ENCODE measurements around the gene ATP2B2. TPM values are rescaled to one million over a fixed set of nuclear protein-coding genes. Genes with fewer than 3 reads are reported as not detected.

Gene ATP2B2
- total and polyA plus RNA-seq, 2 of the 8 experiments (the other 6 are each of a cell fraction or from before 2014, with no cell fraction given): 0.14 to 1.2 TPM

- TF ChIP-seq EGR1 (IDR thresholded peaks at IDR 0.05; ENCODE audit: borderline replicate concordance, low read depth, low read length) (no peak), SAP30 (IDR thresholded peaks at IDR 0.05; ENCODE audit: insufficient read depth, insufficient replicate concordance, low read length) (no peak), E2F6 (IDR thresholded peaks at IDR 0.05) (no peak), CHD7 (IDR thresholded peaks at IDR 0.05; ENCODE audit: insufficient replicate concordance, low read length) (no peak)
Measured at GRCh38 chr3:10512687-10513086, 7.3 kb upstream of the ATP2B2 start (continued).

All from H1 (cell line).